ENCODE results near the gene SLC4A4. TPM values are rescaled to one million over a fixed set of nuclear protein-coding genes. Genes with fewer than 3 reads are reported as not detected.

The SLC4A4 gene
- total RNA-seq, 6 experiments from 2014 or later = 19.1 to 29.8 (median 25.0) TPM

- Mint-ChIP-seq H3K27me3 (ENCODE audit: insufficient read depth) (peaks cover 3% of the 10 kb centered on the region; the same call in 1 of the 2 replicates), H3K9me3 (no peaks in the 10 kb centered on the region; the same call in 1 of the 2 replicates), H3K4me1 (ENCODE audit: low read depth) (peaks cover 8% of the 10 kb centered on the region), H3K4me3 (no peak overlapping the region), H3K36me3 (ENCODE audit: low read depth) (no peaks in the 10 kb centered on the region; the same call in 1 of the 2 replicates), H3K27ac (no peak overlapping the region)
- TF ChIP-seq CTCF (IDR thresholded peaks at IDR 0.05) = no peak
- DNase-seq = no peak
Measured at GRCh38 chr4:71587995-71588394, 249.2 kb downstream of the SLC4A4 start.

GRCh38 chr4:71592793-71593192 lies 254.0 kb downstream of the SLC4A4 start:
- no peak overlapping the region for H3K4me3 Mint-ChIP-seq
- no peaks in the 10 kb centered on the region for H3K9me3 Mint-ChIP-seq
- peaks cover 6% of the 10 kb centered on the region for H3K27me3 Mint-ChIP-seq (ENCODE audit: insufficient read depth)
- H3K27ac Mint-ChIP-seq = no peak overlapping the region
- H3K36me3 Mint-ChIP-seq (ENCODE audit: low read depth) = no peaks in the 10 kb centered on the region
- DNase-seq = no peak
- H3K4me1 Mint-ChIP-seq (ENCODE audit: low read depth) = no peaks in the 10 kb centered on the region
- TF ChIP-seq CTCF (IDR thresholded peaks at IDR 0.05) = no peak

GRCh38 chr4:71593311-71593710 lies 254.5 kb downstream of the SLC4A4 start:
- peaks cover 10% of the 10 kb centered on the region for H3K27me3 Mint-ChIP-seq (ENCODE audit: insufficient read depth)
- H3K4me3 Mint-ChIP-seq = no peak overlapping the region
- no peaks in the 10 kb centered on the region for H3K4me1 Mint-ChIP-seq (ENCODE audit: low read depth)
- no peaks in the 10 kb centered on the region for H3K36me3 Mint-ChIP-seq (ENCODE audit: low read depth)
- DNase-seq = no peak
- no peak overlapping the region for H3K27ac Mint-ChIP-seq
- no peaks in the 10 kb centered on the region for H3K9me3 Mint-ChIP-seq
- TF ChIP-seq CTCF (IDR thresholded peaks at IDR 0.05) = no peak

GRCh38 chr4:71595576-71596108 lies 256.8 kb downstream of the SLC4A4 start:
- Mint-ChIP-seq H3K4me1 (ENCODE audit: low read depth) (no peaks in the 10 kb centered on the region), H3K9me3 (no peaks in the 10 kb centered on the region), H3K4me3 (no peak overlapping the region), H3K36me3 (ENCODE audit: low read depth) (no peaks in the 10 kb centered on the region), H3K27ac (no peak overlapping the region), H3K27me3 (ENCODE audit: insufficient read depth) (peaks cover 10% of the 10 kb centered on the region)
- no peak for TF ChIP-seq CTCF (IDR thresholded peaks at IDR 0.05)
- no peak for DNase-seq

- Mint-ChIP-seq H3K9me3 (no peaks in the 10 kb centered on the region), H3K27ac (no peak overlapping the region), H3K36me3 (ENCODE audit: low read depth) (no peaks in the 10 kb centered on the region), H3K4me3 (no peak overlapping the region), H3K4me1 (ENCODE audit: low read depth) (no peaks in the 10 kb centered on the region; the same call in 1 of the 2 replicates), H3K27me3 (ENCODE audit: insufficient read depth) (peaks cover 14% of the 10 kb centered on the region)
- DNase-seq = no peak
- TF ChIP-seq CTCF (IDR thresholded peaks at IDR 0.05) = no peak
Measured at GRCh38 chr4:71599578-71599977, 260.8 kb downstream of the SLC4A4 start.

Measured in HFFc6 (cell line).